Measurements from ENCODE around the gene NAALADL1. TPM values are rescaled to one million over a fixed set of nuclear protein-coding genes. Genes with fewer than 3 reads are reported as not detected.

Gene NAALADL1, protein sequence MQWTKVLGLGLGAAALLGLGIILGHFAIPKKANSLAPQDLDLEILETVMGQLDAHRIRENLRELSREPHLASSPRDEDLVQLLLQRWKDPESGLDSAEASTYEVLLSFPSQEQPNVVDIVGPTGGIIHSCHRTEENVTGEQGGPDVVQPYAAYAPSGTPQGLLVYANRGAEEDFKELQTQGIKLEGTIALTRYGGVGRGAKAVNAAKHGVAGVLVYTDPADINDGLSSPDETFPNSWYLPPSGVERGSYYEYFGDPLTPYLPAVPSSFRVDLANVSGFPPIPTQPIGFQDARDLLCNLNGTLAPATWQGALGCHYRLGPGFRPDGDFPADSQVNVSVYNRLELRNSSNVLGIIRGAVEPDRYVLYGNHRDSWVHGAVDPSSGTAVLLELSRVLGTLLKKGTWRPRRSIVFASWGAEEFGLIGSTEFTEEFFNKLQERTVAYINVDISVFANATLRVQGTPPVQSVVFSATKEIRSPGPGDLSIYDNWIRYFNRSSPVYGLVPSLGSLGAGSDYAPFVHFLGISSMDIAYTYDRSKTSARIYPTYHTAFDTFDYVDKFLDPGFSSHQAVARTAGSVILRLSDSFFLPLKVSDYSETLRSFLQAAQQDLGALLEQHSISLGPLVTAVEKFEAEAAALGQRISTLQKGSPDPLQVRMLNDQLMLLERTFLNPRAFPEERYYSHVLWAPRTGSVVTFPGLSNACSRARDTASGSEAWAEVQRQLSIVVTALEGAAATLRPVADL
- not detected in 5 replicates for total RNA-seq (2022; extraction: Qiagen RNA extraction; ENCODE audit: low read depth)

DNA sequence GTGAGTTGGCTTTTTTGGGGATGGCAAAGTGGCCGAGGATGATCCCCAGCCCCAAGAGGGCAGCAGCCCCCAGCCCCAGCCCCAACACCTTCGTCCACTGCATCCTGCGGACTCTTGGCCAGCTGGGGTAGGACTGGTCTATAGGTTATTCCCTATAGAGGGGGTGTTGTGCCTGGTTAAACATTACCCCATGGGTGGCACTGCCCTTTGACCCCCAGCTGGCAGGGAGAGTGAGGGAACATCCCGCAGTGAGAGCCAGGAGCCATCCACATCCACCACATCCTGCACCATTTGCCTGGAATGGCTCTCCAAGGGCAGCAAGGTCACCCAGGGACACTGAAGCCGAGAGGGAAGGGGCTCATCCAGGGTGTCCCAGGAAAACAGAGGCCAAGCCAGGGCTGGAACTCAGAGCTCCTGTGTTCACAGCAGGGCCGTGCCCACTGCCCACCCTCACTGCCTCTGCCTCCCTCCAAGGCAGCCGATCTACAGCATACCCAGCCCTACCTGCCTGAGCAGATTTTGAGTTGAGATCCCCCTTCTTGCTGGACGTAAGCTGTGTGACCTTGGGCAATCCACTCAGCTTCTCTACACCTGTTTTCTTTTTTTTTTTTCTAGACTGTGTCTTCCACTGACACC lies at the start of gene NAALADL1:
Gene NAALADL1, minus strand, starts transcription at position 135 of the 636 bp plus-strand sequence. Its CDS starts 32 bp downstream, at position 103.

DNA sequence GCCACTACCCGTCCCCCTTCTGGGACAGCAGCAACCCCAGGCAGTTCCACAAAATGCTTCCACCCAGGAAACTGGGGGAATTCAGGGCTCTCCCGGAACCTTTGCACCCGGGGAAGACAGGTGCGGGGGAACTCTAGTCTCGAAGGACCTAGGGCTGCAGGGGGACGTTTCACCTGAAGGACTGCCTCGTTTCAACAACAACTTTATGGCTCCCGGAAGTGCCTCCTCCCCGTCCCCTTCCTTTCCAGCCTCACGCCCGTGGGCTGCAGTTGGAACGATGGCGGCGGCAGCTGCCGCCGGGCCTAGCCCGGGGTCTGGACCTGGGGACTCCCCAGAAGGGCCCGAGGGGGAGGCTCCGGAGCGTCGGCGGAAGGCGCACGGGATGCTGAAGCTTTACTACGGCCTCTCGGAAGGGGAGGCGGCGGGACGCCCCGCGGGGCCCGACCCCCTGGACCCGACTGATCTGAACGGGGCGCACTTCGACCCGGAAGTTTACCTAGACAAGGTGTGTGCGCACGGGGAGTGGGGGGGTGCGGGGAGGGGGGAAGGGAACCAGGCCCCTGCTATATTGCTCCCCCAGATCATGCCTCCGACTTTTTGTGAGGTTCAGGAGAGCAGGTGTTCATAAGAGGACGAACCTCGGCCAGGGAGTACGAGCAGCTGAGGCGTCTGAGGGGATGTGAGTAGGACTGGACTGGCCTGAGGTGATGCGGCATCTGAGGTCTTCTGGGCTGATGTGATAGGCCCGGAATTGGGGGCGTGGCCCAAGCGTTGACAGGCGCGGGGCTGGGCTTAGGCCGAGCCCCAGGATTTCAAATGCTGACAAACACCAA lies 37.8 kb upstream of the NAALADL1 start, which contains the start of gene VPS51:
Gene VPS51, plus strand, starts transcription at position 241 of the 833 bp plus-strand sequence. Its CDS starts 37 bp downstream, at position 278.

DNA sequence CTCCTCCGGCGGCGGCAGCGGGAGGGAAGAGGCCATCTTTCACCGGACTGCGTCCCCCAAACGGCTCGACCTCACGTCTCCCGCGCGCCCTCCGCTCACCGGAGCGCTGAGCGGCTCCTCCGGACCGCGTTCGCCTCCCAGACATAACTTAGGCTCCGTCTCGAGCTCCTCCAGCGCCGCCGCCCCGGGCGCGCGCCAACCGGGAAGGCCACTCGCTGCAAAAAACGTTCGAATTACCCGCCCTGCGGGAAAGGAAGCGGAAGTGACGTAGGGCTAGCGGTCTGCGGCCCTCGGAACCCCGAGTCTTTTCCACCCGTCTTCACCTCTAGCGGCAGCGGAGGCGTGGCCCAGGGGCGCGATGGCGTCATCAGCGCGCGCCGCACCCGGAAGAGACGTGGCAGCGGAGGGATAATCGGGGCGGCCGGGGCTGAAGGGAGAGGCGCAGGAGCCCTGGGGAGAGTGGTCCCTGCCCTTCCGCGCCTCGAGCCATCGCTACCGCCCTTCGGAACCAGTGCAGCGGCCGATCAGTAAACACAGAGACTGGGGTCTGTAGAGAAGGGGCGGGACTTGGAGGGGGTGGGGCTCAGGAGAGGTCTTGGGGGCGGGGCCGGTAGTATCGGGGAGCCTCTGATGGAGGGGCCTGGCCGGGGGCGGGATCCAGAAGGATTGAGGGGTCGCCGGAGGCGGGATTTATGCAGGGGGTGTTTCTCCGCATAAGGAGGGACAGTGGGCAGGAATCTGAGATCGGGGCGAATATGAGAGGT lies 25.7 kb upstream of the NAALADL1 start, which contains the start of the genes CDCA5 and ZFPL1:
Gene CDCA5, minus strand, starts transcription at position 207 of the 764 bp plus-strand sequence. Its CDS starts 62 bp downstream, at position 145.
Gene ZFPL1, plus strand, starts transcription at position 389 of the 764 bp plus-strand sequence. CDS start 477 bp downstream, outside the sequence.

DNA sequence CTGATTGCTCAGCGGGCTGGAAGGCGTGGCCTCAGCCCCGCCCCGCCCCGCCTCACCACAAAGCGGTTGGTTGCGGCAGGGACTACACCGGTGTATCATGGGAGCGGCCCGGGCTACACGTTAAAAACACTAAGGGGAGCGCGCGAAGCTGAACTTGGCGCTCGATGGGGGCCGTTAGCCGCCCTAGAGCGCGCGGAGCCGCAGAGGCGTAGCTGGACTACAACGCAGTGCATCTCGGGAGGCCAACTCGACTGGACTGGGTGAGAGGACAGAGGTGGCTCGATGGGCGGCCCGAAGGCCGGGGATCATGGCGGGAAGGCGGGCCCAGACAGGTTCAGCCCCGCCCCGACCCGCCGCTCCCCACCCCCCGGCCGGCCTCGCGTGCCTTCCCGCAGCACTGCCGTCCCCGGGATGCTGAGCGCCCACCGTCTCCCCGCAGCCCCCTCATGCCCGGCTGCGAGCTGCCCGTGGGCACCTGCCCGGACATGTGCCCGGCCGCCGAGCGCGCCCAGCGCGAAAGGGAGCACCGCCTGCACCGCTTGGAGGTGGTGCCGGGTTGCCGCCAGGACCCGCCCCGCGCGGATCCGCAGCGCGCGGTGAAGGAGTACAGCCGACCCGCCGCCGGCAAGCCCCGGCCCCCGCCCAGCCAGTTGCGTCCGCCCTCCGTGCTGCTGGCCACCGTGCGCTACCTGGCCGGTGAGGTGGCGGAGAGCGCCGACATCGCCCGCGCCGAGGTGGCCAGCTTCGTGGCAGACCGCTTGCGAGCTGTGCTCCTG lies 17.3 kb downstream of the NAALADL1 start, which contains the start of gene SAC3D1:
Gene SAC3D1, plus strand, starts transcription at position 364 of the 776 bp plus-strand sequence. Its CDS starts 83 bp downstream, at position 447.

DNA sequence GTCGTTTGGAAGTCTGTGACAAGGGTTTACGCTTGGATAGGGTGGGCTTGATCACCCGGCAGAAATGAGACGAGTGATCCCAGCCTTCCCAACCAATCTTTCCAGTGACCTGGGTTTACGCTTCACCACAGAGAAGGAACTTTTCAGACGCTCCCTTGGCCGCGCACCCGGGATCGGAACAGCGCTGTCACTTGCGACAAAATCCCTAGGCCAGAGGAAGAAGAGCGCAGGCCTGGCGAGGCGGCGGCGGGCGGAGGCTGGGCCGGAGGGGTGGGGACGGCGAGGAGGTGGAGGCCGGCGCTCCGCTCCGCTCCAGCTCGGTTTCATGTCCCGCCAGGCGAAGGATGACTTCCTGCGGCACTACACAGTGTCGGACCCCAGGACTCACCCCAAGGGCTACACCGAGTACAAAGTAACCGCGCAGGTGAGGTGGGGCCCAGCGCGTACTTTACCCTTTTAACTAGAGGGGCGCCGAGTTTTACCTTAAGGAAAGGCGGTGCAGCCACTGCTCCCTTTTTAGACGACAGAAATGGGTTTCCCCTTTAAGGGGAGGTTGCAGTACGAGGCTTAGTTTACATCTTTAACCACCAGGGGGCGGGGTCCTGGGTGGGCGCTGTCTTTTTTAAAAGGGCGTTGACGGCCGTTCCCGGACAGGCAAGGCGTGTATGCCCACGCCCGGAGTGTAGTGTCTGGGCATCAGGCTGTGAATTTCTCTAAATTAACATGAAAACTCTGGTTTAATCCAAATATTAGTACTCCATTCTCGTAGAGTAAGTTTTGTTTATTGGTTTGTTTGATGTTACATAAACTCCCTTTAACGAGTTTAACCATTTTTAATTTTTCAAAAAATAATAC lies 30.9 kb downstream of the NAALADL1 start, which contains the start of gene SNX15:
Gene SNX15, plus strand, starts transcription at position 227 of the 855 bp plus-strand sequence. Its CDS starts 99 bp downstream, at position 326.

DNA sequence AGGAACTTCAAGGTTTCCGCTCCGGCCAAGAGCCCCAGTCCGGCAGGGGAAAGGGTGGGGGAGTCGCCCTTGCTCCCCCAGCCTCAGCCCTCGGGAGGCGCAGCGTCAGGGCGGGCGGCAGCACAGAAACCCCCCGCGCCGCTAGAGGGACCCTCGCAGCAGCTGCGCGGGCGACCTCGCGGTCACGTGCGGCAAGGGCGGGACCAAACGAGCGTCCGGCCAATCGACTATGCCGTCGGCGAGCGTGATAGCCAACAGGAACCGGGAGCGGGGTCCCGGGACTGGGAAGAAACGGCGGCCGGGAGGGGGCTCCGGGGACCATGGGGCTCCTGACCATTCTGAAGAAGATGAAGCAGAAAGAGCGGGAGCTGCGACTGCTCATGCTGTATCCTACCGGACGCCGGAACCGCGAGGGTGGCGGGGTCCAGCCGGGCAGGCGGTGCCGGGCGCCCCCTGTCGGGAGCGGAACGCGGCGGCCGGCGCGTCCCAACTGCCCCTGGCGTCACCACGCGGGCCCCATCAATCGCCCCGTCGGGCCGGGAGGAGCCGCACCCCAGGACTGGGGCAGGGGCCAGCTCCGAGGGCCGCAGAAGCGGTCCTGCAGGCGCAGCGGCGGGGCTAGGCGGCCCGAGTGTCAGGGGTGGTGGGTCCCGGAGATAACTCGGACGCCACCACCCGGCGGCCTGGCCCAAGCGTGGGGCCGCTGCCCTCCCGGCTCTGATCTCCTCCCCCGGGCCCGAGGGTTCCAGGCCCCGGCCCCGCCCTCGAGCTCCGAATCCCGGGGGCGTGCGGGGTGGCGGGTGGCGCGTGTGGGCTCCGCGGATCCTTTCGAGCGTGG lies 44.2 kb downstream of the NAALADL1 start, which contains the start of gene ARL2:
Gene ARL2, plus strand, starts transcription at position 273 of the 838 bp plus-strand sequence. Its CDS starts 48 bp downstream, at position 321.

DNA sequence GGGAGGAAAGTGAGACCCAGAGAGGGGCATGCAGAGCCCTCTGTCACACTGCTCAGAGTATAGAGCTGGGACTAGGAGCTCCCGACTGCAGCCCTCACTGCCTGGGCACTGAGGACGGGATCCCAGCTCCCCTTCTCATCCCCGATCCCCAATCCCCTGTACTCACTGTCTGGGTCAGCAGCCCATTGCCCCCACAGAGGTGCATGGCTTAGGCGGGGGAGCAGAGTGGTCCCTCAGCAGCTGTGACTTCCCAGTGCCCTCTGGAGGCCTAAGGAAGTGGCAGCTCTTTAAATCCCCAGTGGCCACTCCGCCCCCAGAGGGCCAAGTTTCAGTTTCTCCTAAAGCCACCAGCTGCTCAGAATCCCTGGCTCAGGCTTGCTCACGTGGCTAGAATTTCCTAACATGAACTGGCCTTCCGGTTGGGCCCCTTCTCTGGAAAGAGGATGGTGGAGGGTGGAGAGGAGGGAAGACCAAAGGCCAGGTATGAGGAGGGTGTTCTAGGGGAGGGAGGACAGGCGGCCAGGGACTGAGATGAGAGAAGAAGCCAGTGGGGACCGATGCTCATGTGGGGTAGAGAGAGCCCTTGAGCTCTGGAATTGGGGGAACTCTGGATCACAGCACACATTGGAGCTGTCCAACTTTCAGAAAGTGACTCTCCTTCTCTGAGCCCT lies 61.5 kb downstream of the NAALADL1 start, which contains the start of gene BATF2:
Gene BATF2, minus strand, starts transcription at position 262 of the 671 bp plus-strand sequence. Its CDS starts 57 bp downstream, at position 205.

Other genes starting within 250 kb of the NAALADL1 start
- 32.5 to 49.0 TPM (median 43.6 TPM) in 5 replicates for gene MEN1, start 248.0 kb downstream of the NAALADL1 start, total RNA-seq (2022; extraction: Qiagen RNA extraction; ENCODE audit: low read depth)
- gene CDC42BPG, start 213.9 kb downstream of the NAALADL1 start, total RNA-seq (2022; extraction: Qiagen RNA extraction; ENCODE audit: low read depth): 1.4 to 1.8 TPM (median 1.6 TPM) in 5 replicates
- gene EHD1, start 179.9 kb downstream of the NAALADL1 start, total RNA-seq (2022; extraction: Qiagen RNA extraction; ENCODE audit: low read depth): 108 to 167 TPM (median 145 TPM) in 5 replicates
- 16.1 to 24.5 TPM (median 22.2 TPM) in 5 replicates for gene ATG2A, start 141.3 kb downstream of the NAALADL1 start, total RNA-seq (2022; extraction: Qiagen RNA extraction; ENCODE audit: low read depth)
- gene PPP2R5B, start 133.9 kb downstream of the NAALADL1 start, total RNA-seq (2022; extraction: Qiagen RNA extraction; ENCODE audit: low read depth): 5.4 to 8.6 TPM (median 6.1 TPM) in 5 replicates
- gene GPHA2, start 122.7 kb downstream of the NAALADL1 start, total RNA-seq (2022; extraction: Qiagen RNA extraction; ENCODE audit: low read depth): not detected in 5 replicates
- 0.10 TPM in 1 of 5 replicates, not detected in the others for gene MAJIN, start 86.4 kb downstream of the NAALADL1 start, total RNA-seq (2022; extraction: Qiagen RNA extraction; ENCODE audit: low read depth)
- 0.71 to 1.3 TPM (median 1.1 TPM) in 5 replicates for gene BATF2, start 61.6 kb downstream of the NAALADL1 start, total RNA-seq (2022; extraction: Qiagen RNA extraction; ENCODE audit: low read depth)
- 158 to 190 TPM (median 185 TPM) in 5 replicates for gene ARL2, start 44.4 kb downstream of the NAALADL1 start, total RNA-seq (2022; extraction: Qiagen RNA extraction; ENCODE audit: low read depth)
- 22.8 to 24.5 TPM (median 23.7 TPM) in 5 replicates for gene SNX15, start 31.1 kb downstream of the NAALADL1 start, total RNA-seq (2022; extraction: Qiagen RNA extraction; ENCODE audit: low read depth)
- gene SAC3D1, start 17.3 kb downstream of the NAALADL1 start, total RNA-seq (2022; extraction: Qiagen RNA extraction; ENCODE audit: low read depth): 32.2 to 54.3 TPM (median 50.2 TPM) in 5 replicates
- 58.8 to 74.6 TPM (median 69.2 TPM) in 5 replicates for gene CDCA5, start 25.5 kb upstream of the NAALADL1 start, total RNA-seq (2022; extraction: Qiagen RNA extraction; ENCODE audit: low read depth)
- 32.3 to 37.2 TPM (median 34.7 TPM) in 5 replicates for gene ZFPL1, start 25.7 kb upstream of the NAALADL1 start, total RNA-seq (2022; extraction: Qiagen RNA extraction; ENCODE audit: low read depth)
- 51.4 to 60.4 TPM (median 53.3 TPM) in 5 replicates for gene VPS51, start 37.7 kb upstream of the NAALADL1 start, total RNA-seq (2022; extraction: Qiagen RNA extraction; ENCODE audit: low read depth)
- gene TM7SF2, start 53.3 kb upstream of the NAALADL1 start, total RNA-seq (2022; extraction: Qiagen RNA extraction; ENCODE audit: low read depth): 5.1 to 8.8 TPM (median 5.8 TPM) in 5 replicates
- gene ZNHIT2, start 59.1 kb upstream of the NAALADL1 start, total RNA-seq (2022; extraction: Qiagen RNA extraction; ENCODE audit: low read depth): 12.8 to 23.1 TPM (median 21.6 TPM) in 5 replicates
- 851 to 1,044 TPM (median 965 TPM) in 5 replicates for gene FAU, start 63.6 kb upstream of the NAALADL1 start, total RNA-seq (2022; extraction: Qiagen RNA extraction; ENCODE audit: low read depth)
- 74.0 to 86.9 TPM (median 79.8 TPM) in 5 replicates for gene MRPL49, start 63.8 kb upstream of the NAALADL1 start, total RNA-seq (2022; extraction: Qiagen RNA extraction; ENCODE audit: low read depth)
- gene SYVN1, start 76.0 kb upstream of the NAALADL1 start, total RNA-seq (2022; extraction: Qiagen RNA extraction; ENCODE audit: low read depth): 34.7 to 49.8 TPM (median 46.9 TPM) in 5 replicates
- gene SPDYC, start 111.7 kb upstream of the NAALADL1 start, total RNA-seq (2022; extraction: Qiagen RNA extraction; ENCODE audit: low read depth): not detected in 5 replicates
- 97.3 to 113 TPM (median 101 TPM) in 5 replicates for gene CAPN1, start 123.4 kb upstream of the NAALADL1 start, total RNA-seq (2022; extraction: Qiagen RNA extraction; ENCODE audit: low read depth)
- gene POLA2, start 203.4 kb upstream of the NAALADL1 start, total RNA-seq (2022; extraction: Qiagen RNA extraction; ENCODE audit: low read depth): 13.5 to 16.6 TPM (median 15.0 TPM) in 5 replicates